HG02571 (cell line): Measurements from ENCODE around the gene CMTM6.
"Not testable (repeated sequence)": the region's sequence is repeated elsewhere in the genome, so short reads cannot be mapped to it uniquely, and the experiment has no call there.

Experiments
- ATAC-seq: cut with Tn5 transposase; IDR thresholded peaks from one replicate; pipeline ENCODE4 v1.9.1; 2021; ENCODE audit warnings: mild to moderate bottlenecking, moderate library complexity; ENCODE audit not compliant: unreplicated experiment

Gene CMTM6

GRCh38 chr3:32502118-32502945 is at the start of gene CMTM6:
Gene CMTM6 (minus strand): TSS chr3:32502852. CDS start chr3:32502745, 107 bp downstream.
- peak; percentile 87 for ATAC-seq

GRCh38 chr3:32552013-32552412 is 49.4 kb upstream of the CMTM6 start:
- ATAC-seq = no peak

- ATAC-seq = no peak
These were observed 48.8 kb upstream of the CMTM6 start for GRCh38 chr3:32551496-32551895.

- ATAC-seq = no peak
These were observed 48.4 kb upstream of the CMTM6 start for GRCh38 chr3:32551087-32551486.

GRCh38 chr3:32545305-32545704 is 42.7 kb upstream of the CMTM6 start:
- ATAC-seq = no peak

- ATAC-seq = no peak
These were observed 42.2 kb upstream of the CMTM6 start for GRCh38 chr3:32544894-32545293.

GRCh38 chr3:32542807-32543206 is 40.2 kb upstream of the CMTM6 start:
- no peak for ATAC-seq

GRCh38 chr3:32540899-32541298 is 38.2 kb upstream of the CMTM6 start:
- ATAC-seq = no peak

GRCh38 chr3:32532434-32532833 is 29.8 kb upstream of the CMTM6 start:
- ATAC-seq = no peak

- no peak for ATAC-seq
These were observed 28.5 kb upstream of the CMTM6 start for GRCh38 chr3:32531010-32531647.

- ATAC-seq = no peak
These were observed 23.1 kb upstream of the CMTM6 start for GRCh38 chr3:32525720-32526119.

GRCh38 chr3:32522682-32523081 is 20.0 kb upstream of the CMTM6 start:
- no peak for ATAC-seq

- not testable (repeated sequence) for ATAC-seq
These were observed 16.3 kb upstream of the CMTM6 start for GRCh38 chr3:32518921-32519320.

- not testable (repeated sequence) for ATAC-seq
These were observed 14.1 kb upstream of the CMTM6 start for GRCh38 chr3:32516751-32517150.

GRCh38 chr3:32511005-32511404 is 8.4 kb upstream of the CMTM6 start:
- no peak for ATAC-seq

GRCh38 chr3:32510075-32510724 is 7.5 kb upstream of the CMTM6 start:
- peak; percentile 91 for ATAC-seq

- no peak for ATAC-seq
These were observed 6.1 kb upstream of the CMTM6 start for GRCh38 chr3:32508711-32509110.

- no peak for ATAC-seq
These were observed 3.8 kb upstream of the CMTM6 start for GRCh38 chr3:32506466-32506865.

- ATAC-seq = peak; percentile 7
These were observed 264 bp upstream of the CMTM6 start for GRCh38 chr3:32502946-32503286.

- ATAC-seq = peak; percentile 1
These were observed 902 bp downstream of the CMTM6 start for GRCh38 chr3:32501783-32502117.

- ATAC-seq = no peak
These were observed 1.5 kb downstream of the CMTM6 start for GRCh38 chr3:32500880-32501782.
